GM21515 (cell line): ENCODE data around the gene SPARC.
"Not testable (repeated sequence)": the region's sequence is repeated elsewhere in the genome, so short reads cannot be mapped to it uniquely, and the experiment has no call there.

Source experiments
- ATAC-seq: cut with Tn5 transposase; IDR thresholded peaks from one replicate; pipeline ENCODE4 v1.9.1; 2021; ENCODE audit not compliant: unreplicated experiment

SPARC gene

GRCh38 chr5:151703227-151703626 lies 16.5 kb upstream of the SPARC start:
- peak; percentile 87 for ATAC-seq

DNA sequence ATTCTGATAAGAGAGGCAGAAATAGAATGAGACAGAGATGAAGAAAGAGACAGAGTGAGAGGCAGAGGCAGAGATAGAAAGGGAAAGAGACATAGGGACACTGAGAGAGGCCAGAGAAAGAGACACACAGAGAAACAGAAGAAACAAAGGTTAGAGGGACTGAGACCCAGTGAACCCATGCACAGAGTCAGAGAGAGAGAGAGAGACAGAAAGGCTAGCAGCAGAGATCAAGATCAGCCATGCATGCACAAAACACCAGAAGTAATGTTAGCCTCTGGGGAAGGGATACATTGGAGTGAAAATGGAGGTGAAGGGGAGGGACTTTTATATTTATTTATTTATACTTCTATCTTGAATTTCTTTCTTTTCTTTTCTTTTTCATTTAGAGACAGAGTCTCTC lies 14.1 kb upstream of the SPARC start:
- no peak for ATAC-seq

DNA sequence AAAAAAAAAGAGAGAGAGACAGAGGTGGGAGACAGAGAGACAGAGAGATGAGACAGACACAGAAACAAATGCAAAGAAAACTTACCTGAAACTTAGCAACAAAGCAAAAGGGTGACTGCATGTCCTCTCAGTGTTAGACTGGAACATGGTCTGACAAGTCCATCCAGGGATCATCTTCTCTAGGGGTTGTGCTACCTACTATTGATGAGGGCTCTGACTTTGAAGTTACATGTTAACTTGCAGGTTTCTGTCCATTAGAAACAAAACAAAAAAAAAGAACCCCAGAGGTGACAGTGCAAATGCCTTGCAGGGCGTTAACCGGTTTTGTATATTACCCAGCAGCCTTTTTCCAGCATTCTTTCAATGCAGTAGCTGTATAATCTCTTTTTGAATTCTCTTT lies 13.6 kb upstream of the SPARC start:
- ATAC-seq, result no peak

- ATAC-seq, result no peak
Measured at GRCh38 chr5:151699071-151699901, 12.6 kb upstream of the SPARC start.

DNA sequence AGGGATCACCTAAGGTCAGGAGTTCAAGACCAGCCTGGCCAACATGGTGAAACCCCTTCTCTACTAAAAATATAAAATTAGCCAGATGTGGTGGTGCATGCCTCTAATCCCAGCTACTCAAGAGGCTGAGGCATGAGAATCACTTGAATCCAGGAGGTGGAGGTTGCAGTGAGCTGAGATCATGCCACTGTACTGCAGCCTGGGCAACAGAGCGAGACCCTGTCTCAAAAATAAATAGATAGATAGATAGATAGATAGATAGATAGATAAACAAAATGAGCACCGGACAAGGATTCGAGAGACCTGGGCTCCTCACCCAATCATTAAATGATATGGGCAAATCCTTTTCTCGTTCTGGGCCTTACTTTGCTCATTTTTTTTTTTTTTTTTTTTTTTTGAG lies 11.4 kb upstream of the SPARC start:
- ATAC-seq, result not testable (repeated sequence)

- ATAC-seq, result no peak
Measured at GRCh38 chr5:151697452-151697851, 10.7 kb upstream of the SPARC start.

GRCh38 chr5:151696470-151697061 lies 9.9 kb upstream of the SPARC start:
- no peak for ATAC-seq

GRCh38 chr5:151695464-151695863 lies 8.7 kb upstream of the SPARC start:
- ATAC-seq, result no peak

DNA sequence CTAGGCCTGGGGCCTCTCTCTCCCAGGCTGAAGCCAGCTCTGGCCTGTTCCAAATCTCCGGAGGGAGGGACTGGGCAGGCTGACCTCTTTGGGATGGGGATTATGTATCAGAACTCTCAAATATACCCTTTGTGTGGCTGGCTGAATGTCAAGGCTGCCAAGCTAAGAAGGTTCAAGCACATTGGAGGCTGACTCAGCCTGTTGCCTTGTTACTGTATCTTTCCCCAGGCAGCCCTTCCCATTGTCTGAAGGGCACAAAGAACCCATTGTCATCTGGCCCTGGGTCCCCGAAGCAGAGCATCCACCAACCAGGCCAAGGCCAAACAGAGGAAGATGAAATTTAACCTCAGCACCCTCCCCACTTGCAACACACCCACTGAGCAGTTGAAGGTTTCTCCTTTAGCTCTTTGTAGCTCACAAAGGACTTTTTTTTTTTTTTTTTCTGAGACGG lies 7.3 kb upstream of the SPARC start:
- no peak for ATAC-seq

- no peak for ATAC-seq
Measured at GRCh38 chr5:151692312-151692711, 5.6 kb upstream of the SPARC start.

DNA sequence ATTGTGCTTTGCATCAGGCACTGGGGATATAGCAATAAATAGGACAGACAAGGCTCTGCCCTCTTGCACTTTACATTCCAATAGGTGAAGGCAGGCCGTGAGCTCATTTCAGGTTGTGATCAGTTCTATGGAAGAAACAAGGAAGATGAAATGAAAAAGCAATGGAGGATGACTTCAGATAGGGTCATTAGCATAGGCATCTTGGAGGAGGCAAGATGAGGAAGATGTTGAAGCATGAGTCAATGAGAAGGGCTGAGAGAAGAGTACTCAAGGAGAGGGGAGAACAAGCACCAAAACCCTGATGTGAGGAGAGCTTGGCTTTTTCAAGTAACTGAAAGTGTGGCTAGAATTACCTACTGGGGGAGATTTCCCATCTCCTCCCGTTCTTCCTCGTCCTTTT lies 5.0 kb upstream of the SPARC start:
- ATAC-seq, result no peak

- not testable (repeated sequence) for ATAC-seq
Measured at GRCh38 chr5:151689591-151689990, 2.9 kb upstream of the SPARC start.

DNA sequence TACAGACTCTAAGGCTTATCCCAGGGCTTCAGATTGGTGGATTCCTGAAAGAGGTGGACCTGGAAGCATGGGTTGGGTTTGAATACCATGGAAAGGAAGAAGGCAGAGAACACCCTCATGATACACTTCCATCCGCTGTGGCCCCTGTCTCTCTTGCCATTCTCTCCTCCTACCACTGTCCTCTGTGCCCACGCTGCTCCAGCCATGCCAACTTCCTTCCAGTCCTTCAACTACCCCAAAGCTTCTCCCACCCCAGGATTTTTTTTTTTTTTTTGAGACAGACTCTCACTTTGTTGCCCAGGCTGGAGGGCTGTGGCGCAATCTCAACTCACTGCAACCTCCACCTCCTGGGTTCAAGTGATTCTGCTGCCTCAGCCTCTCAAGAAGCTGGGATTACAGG lies 1.7 kb upstream of the SPARC start:
- no peak for ATAC-seq

GRCh38 chr5:151685749-151686673 lies 704 bp downstream of the SPARC start:
- no peak for ATAC-seq

GRCh38 chr5:151684690-151685361 lies 1.9 kb downstream of the SPARC start:
- ATAC-seq, result no peak

GRCh38 chr5:151683986-151684588 lies 2.6 kb downstream of the SPARC start:
- ATAC-seq, result no peak

DNA sequence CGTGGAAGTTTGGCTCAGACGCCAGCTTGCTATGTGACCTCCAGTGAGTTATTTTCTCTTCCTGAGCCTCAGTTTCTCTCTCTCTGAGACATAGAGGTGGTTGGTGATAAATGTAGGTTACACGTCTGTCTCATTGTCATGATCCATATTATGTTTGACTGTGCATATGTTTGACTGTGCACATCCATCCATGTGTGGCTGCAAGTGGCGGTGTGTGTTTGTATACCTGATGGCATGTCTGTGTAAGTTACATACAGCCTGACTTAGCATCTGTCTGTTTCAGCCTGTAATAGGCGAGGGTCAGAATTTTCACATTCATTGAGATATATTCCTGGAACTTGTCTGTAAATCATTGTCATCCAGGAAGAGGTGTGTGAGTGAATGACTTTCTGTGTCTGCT lies 3.3 kb downstream of the SPARC start:
- ATAC-seq, result no peak

DNA sequence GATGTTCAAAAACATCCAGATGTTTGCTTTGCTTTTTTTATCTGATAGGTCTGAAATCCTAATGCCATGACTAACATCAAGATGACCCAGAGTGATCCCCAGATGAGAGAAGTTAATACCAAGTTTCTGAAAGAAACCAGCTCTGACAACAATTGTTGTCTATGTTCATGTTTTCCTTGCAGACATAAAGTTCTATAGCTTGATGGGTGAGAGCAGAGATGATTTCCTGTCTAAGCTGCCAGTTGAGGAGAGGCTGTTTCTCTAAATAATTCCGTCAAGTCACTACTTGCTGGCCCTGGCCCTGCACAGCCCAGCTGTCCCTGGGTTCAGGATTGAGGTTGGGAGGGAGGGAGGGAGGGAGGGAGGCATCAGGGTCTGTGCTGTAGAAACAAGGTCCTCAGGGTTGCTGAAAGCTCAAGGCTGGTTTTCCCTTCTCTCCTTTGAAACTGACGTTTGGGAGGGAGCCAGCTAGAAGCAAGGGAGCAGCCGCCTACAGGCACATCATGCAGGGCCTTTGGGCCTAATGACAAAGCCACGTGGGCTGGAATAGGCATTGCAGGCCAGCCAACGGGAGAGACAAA lies 3.9 kb downstream of the SPARC start:
- no peak for ATAC-seq

DNA sequence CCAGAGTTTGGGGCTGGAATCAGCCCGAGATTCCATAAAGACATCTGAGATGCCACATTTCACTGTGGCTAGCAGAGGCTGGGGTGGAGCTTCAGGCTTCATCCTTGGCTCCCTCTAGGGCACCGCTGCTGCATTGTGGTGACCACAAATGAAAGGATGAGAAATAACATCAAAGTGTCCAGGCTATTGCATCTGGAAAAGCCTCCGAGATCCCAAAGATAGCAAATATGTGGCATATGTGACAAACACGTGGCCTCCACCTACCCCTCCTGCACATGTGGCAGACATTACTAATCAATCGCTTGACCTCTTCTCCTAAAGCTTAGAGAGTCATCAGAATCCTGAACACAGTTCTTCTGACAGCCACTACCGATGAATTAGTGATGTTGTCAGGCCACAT lies 4.5 kb downstream of the SPARC start:
- no peak for ATAC-seq

GRCh38 chr5:151680944-151681427 lies 5.7 kb downstream of the SPARC start:
- no peak for ATAC-seq
